Astrocyte of the cerebellum (primary cell): ENCODE results near the gene SLC22A12.
"Not testable (repeated sequence)": the region's sequence is repeated elsewhere in the genome, so short reads cannot be mapped to it uniquely, and the experiment has no call there.

ENCODE experiments used
- DNase-seq: peaks from one replicate; pipeline ENCODE4 v3.0.0-alpha.2; 2011; ENCODE audit warnings: low read depth
- H3K4me3 ChIP-seq: 2 replicates; pipeline ENCODE4 v1.5.1; 2011; ENCODE audit warnings: mild to moderate bottlenecking, low read depth, low read length, moderate library complexity
- CTCF ChIP-seq: IDR thresholded peaks from 2 replicates; pipeline ENCODE4 v1.5.1; 2012; ENCODE audit warnings: low read length, low read depth, moderate library complexity, mild to moderate bottlenecking; ENCODE audit errors: missing control alignments
- in situ Hi-C: cut with HindIII; loops from 2 replicates; pipeline ENCODE4 v1.10.0; 2017; ENCODE audit warnings: low sequenced_read_pairs

SLC22A12 gene

GRCh38 chr11:64592656-64593055 lies 1.6 kb downstream of the SLC22A12 start:
- in situ Hi-C loops: no loop called here
- no peak for TF ChIP-seq CTCF
- H3K4me3 ChIP-seq: no peak overlapping the region
- no peak for DNase-seq

- DNase-seq: no peak
- in situ Hi-C loops: no loop called here
- no peak for TF ChIP-seq CTCF
- H3K4me3 ChIP-seq: no peak overlapping the region
Observed at GRCh38 chr11:64593156-64594105, 2.4 kb downstream of the SLC22A12 start.

- H3K4me3 ChIP-seq: no peak overlapping the region
- in situ Hi-C loops: no loop called here
Observed at GRCh38 chr11:64594159-64594939, 3.3 kb downstream of the SLC22A12 start.

GRCh38 chr11:64595922-64596321 lies 4.9 kb downstream of the SLC22A12 start:
- H3K4me3 ChIP-seq, in situ Hi-C loops, DNase-seq: not testable (repeated sequence)

More at GRCh38 chr11:64594159-64594939, 3.3 kb downstream of the SLC22A12 start:
- no peak for DNase-seq
- TF ChIP-seq CTCF: no peak

- in situ Hi-C loops: no loop called here
- no peak for TF ChIP-seq CTCF
- no peak overlapping the region for H3K4me3 ChIP-seq
- DNase-seq: no peak
Observed at GRCh38 chr11:64597671-64598101, 6.7 kb downstream of the SLC22A12 start.

- no peak overlapping the region for H3K4me3 ChIP-seq
- TF ChIP-seq CTCF: no peak
- no peak for DNase-seq
- in situ Hi-C loops: no loop called here
Observed at GRCh38 chr11:64598106-64598796, 7.2 kb downstream of the SLC22A12 start.
